ENCODE data around the gene RPS25. TPM values are rescaled to one million over a fixed set of nuclear protein-coding genes. Genes with fewer than 3 reads are reported as not detected.

Gene RPS25
- total and polyA plus RNA-seq, 9 of the 15 experiments (the other 6 are each of a cell fraction or from before 2014, with no cell fraction given), result 1,553 to 5,486 (median 2,471) TPM

DNA sequence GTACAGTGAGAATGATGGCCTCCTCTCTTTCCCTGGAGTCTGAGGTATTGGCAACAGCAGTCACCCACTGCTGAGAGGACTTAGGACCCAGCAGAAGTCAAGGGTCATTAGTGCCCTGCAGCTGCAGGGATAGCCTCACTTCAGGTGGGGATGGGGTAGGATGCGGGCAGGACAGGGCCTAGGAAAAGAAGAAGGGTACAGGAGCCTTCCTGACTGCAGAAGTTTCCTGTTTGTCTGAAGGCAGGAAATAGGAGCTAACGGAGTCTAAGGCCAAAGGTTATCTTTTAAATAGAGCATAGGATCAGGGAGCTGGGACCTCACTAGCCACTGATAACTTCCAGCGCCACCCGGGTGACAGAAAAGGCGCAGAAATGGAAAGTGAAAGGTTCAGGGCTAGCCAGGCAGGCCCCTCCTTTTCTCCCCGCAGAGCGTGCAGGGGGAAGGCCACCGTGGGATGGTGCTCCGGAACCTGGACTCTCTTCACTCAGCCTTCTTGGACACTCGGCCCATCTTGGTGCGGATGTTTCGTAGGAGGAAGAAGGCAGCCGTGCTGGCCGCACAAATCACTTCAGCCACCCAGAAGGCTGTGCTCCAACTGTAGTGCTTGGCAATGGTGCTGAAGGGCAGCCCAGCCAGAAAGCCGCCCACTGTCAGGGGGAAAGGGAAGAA, 6.4 kb upstream of the RPS25 start:
- POLR2A ChIA-PET, result interaction anchor here (0.6 to 5.2 kb wide), 7 partner anchors 11 to 108 kb away, joined by 3 to 33 read pairs (median 7); partner anchors contain the start of gene HYOU1
- Histone ChIP-seq H3K79me2 (ENCODE audit: control insufficient read depth, insufficient read depth, low read length) (peaks cover 62% of the 10 kb centered on the region), H4K20me1 (replicated peaks; ENCODE audit: control insufficient read depth, insufficient read depth, low read length) (peaks cover 26% of the 10 kb centered on the region), H3K4me2 (ENCODE audit: insufficient read depth, low read length) (peak overlapping the region; percentile 17; the same call in 1 of the 2 replicates), H3K9me3 (replicated peaks; ENCODE audit: control insufficient read depth, insufficient read depth, low read depth, low read length) (no peaks in the 10 kb centered on the region), H3K36me3 (ENCODE audit: control insufficient read depth, insufficient read depth, low read length) (peaks cover 92% of the 10 kb centered on the region), H3K27me3 (ENCODE audit: control insufficient read depth in 2 of 2, insufficient read depth in 2 of 2, low read length in 2 of 2) (no peaks in the 10 kb centered on the region), H3K4me1 (replicated peaks in 1 of 2; ENCODE audit: control insufficient read depth in 2 of 2, insufficient read depth in 2 of 2, low read length in 2 of 2) (peaks cover 40 to 50% of the 10 kb centered on the region in 2 experiments), H3K9ac (ENCODE audit: insufficient read depth in 1 of 2, low read depth in 2 of 2, low read length in 2 of 2) (peak overlapping the region in 1 of 2 experiments; percentile 81; a peak in 2 of 4 replicates), H3K9me1 (ENCODE audit: control insufficient read depth, insufficient read depth, low read length) (no peaks in the 10 kb centered on the region), H3K4me3 (no peak overlapping the region), H3K27ac (ENCODE audit: extremely low read depth, low read depth, low read length) (peak overlapping the region; percentile 47; the same call in 2 of the 3 replicates), H2AFZ (ENCODE audit: low read depth, low read length) (no peak overlapping the region)
- in situ Hi-C loops (cut with MboI), result no loop called here
- DNase-seq (ENCODE audit: extremely low read depth in 1 of 4, low spot score in 3 of 4), result peak in 3 of 4 experiments; percentile 18 to 54 (median 41)
- no peak for FAIRE-seq
- intact Hi-C loops (cut with micrococcal nuclease), result no loop called here
- no TSS peak for BruUV-seq (replicated peaks)
- WGBS (ENCODE audit: insufficient coverage, low coverage, missing lambda C conversion rate), result 18% methylated on average over 14 of the region's 15 CpGs
- peak; percentile 18 for ATAC-seq
- CTCF ChIA-PET (ENCODE audit: low intra/inter-chr PET ratio), result no interaction called here
- TF ChIP-seq PHB2 (IDR thresholded peaks at IDR 0.05; ENCODE audit: low read depth), result no peak
- no peak for TF ChIP-seq STAT5B (CRISPR knock-in tag; IDR thresholded peaks at IDR 0.05)
- no peak for TF ChIP-seq CEBPG (CRISPR knock-in tag; IDR thresholded peaks at IDR 0.05)
- no peak for TF ChIP-seq CEBPG (tag; conservative IDR thresholded peaks at IDR 0.05 in 1 of 2, IDR thresholded peaks at IDR 0.05 in 1 of 2)
- peak; percentile 42; the same call in 1 of the 2 replicates for TF ChIP-seq SOX6 (IDR thresholded peaks at IDR 0.05)
- TF ChIP-seq FOXJ3 (CRISPR knock-in tag; IDR thresholded peaks at IDR 0.05), result no peak
- TF ChIP-seq ZNF766 (CRISPR knock-in tag; conservative IDR thresholded peaks at IDR 0.05), result no peak
- TF ChIP-seq, protein P1, sequence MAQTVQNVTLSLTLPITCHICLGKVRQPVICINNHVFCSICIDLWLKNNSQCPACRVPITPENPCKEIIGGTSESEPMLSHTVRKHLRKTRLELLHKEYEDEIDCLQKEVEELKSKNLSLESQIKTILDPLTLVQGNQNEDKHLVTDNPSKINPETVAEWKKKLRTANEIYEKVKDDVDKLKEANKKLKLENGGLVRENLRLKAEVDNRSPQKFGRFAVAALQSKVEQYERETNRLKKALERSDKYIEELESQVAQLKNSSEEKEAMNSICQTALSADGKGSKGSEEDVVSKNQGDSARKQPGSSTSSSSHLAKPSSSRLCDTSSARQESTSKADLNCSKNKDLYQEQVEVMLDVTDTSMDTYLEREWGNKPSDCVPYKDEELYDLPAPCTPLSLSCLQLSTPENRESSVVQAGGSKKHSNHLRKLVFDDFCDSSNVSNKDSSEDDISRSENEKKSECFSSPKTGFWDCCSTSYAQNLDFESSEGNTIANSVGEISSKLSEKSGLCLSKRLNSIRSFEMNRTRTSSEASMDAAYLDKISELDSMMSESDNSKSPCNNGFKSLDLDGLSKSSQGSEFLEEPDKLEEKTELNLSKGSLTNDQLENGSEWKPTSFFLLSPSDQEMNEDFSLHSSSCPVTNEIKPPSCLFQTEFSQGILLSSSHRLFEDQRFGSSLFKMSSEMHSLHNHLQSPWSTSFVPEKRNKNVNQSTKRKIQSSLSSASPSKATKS (CRISPR knock-in tag; IDR thresholded peaks at IDR 0.05), result no peak
- TF ChIP-seq, protein P2, sequence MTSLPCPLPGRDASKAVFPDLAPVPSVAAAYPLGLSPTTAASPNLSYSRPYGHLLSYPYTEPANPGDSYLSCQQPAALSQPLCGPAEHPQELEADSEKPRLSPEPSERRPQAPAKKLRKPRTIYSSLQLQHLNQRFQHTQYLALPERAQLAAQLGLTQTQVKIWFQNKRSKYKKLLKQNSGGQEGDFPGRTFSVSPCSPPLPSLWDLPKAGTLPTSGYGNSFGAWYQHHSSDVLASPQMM (CRISPR knock-in tag; IDR thresholded peaks at IDR 0.05), result no peak
- TF ChIP-seq KDM2B (CRISPR knock-in tag; IDR thresholded peaks at IDR 0.05), result no peak
- no peak for TF ChIP-seq CHD2 (IDR thresholded peaks at IDR 0.05; ENCODE audit: low read depth, low read length)
- no peak for TF ChIP-seq TCF7L2 (IDR thresholded peaks at IDR 0.05; ENCODE audit: low read depth, low read length)
- no peak for TF ChIP-seq ZNF24 (IDR thresholded peaks at IDR 0.05)
- TF ChIP-seq ZNF12 (CRISPR knock-in tag; IDR thresholded peaks at IDR 0.05), result no peak
- TF ChIP-seq, protein P3, sequence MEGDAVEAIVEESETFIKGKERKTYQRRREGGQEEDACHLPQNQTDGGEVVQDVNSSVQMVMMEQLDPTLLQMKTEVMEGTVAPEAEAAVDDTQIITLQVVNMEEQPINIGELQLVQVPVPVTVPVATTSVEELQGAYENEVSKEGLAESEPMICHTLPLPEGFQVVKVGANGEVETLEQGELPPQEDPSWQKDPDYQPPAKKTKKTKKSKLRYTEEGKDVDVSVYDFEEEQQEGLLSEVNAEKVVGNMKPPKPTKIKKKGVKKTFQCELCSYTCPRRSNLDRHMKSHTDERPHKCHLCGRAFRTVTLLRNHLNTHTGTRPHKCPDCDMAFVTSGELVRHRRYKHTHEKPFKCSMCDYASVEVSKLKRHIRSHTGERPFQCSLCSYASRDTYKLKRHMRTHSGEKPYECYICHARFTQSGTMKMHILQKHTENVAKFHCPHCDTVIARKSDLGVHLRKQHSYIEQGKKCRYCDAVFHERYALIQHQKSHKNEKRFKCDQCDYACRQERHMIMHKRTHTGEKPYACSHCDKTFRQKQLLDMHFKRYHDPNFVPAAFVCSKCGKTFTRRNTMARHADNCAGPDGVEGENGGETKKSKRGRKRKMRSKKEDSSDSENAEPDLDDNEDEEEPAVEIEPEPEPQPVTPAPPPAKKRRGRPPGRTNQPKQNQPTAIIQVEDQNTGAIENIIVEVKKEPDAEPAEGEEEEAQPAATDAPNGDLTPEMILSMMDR (IDR thresholded peaks at IDR 0.05 in 2 of 3, conservative IDR thresholded peaks at IDR 0.05 in 1 of 3; ENCODE audit: insufficient read depth in 2 of 3, low read depth in 1 of 3, low read length in 3 of 3), result no peak
- no peak for TF ChIP-seq CBX3 (IDR thresholded peaks at IDR 0.05; ENCODE audit: borderline replicate concordance in 1 of 2, low read length in 2 of 2)
- TF ChIP-seq MTA3 (IDR thresholded peaks at IDR 0.05; ENCODE audit: borderline replicate concordance), result no peak
- 0 out of 2 replicates have a peak, but pooled peaks have one; percentile 25 for TF ChIP-seq SP1 (CRISPR knock-in tag; IDR thresholded peaks at IDR 0.05)
- TF ChIP-seq ZNF134 (CRISPR knock-in tag; conservative IDR thresholded peaks at IDR 0.05), result no peak
- no peak for TF ChIP-seq ETS2 (tag; IDR thresholded peaks at IDR 0.05; ENCODE audit: borderline replicate concordance, poor library complexity, severe bottlenecking)

Data from K562 (cell line).